ENCODE data around the gene RFX8.

DNA sequence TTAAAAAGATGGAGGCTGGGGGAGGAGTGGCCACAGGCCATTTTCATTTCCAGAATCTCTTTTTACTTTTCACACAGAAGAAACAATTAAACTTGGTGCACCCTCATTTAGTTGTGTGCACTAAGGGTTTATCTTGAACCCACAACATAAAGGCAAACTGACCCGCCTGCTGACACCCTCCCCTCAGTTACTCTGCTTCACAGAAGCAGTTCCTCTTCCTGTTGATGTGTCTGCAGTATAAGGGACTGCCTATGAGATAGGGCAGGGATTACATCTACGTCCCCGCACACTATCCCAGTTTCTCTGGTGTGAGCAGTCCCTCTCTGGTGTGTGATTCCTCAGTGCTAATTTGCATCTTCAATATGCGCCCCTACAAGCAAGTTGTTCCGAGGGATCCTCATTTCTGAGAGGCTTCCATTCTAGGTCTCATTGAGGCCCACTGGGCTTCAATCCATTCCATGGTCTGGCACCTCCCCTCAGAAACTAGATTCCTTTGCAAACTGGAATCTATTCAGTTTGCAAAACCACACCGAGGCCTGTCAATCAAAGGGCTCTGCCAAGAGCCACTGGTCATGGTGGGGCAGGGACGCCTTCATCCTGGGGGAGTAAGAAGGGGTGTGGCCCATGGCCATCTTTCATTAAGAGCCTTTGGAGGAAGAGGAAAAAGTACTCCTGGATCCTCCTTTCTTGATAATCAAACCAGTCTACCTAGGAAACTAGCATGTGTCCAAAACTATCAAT lies 99.9 kb downstream of the RFX8 start:
- no peak for TF ChIP-seq POLR2A (IDR thresholded peaks at IDR 0.05; ENCODE audit: low read depth, low read length)
- TF ChIP-seq, protein P1, sequence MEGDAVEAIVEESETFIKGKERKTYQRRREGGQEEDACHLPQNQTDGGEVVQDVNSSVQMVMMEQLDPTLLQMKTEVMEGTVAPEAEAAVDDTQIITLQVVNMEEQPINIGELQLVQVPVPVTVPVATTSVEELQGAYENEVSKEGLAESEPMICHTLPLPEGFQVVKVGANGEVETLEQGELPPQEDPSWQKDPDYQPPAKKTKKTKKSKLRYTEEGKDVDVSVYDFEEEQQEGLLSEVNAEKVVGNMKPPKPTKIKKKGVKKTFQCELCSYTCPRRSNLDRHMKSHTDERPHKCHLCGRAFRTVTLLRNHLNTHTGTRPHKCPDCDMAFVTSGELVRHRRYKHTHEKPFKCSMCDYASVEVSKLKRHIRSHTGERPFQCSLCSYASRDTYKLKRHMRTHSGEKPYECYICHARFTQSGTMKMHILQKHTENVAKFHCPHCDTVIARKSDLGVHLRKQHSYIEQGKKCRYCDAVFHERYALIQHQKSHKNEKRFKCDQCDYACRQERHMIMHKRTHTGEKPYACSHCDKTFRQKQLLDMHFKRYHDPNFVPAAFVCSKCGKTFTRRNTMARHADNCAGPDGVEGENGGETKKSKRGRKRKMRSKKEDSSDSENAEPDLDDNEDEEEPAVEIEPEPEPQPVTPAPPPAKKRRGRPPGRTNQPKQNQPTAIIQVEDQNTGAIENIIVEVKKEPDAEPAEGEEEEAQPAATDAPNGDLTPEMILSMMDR (conservative IDR thresholded peaks at IDR 0.05; ENCODE audit: low read depth, low read length) = no peak
- no peak for TF ChIP-seq SMC3 (IDR thresholded peaks at IDR 0.05; ENCODE audit: low read depth, low read length)
- no peak for TF ChIP-seq RFX5 (IDR thresholded peaks at IDR 0.05; ENCODE audit: low read depth, low read length)
- TF ChIP-seq RAD21 (IDR thresholded peaks at IDR 0.05; ENCODE audit: low read length) = no peak

Measured in IMR-90 (cell line).